HEK293T (cell line): Measurements from ENCODE around the gene CYP39A1.

Experiments
- ARNT ChIP-seq: fragments of 450-650 bp; IDR thresholded peaks from 2 replicates; pipeline ENCODE4 v1.6.1; 2017; ENCODE audit warnings: mild to moderate bottlenecking
- BHLHE40 ChIP-seq: fragments of 450-650 bp; IDR thresholded peaks from 2 replicates; pipeline ENCODE4 v1.6.1; 2016; ENCODE audit warnings: mild to moderate bottlenecking, moderate library complexity, borderline replicate concordance
- ELF4 ChIP-seq: fragments of 450-650 bp; IDR thresholded peaks from 2 replicates; pipeline ENCODE4 v1.6.1; 2017; ENCODE audit warnings: antibody characterized with exemption
- FOXM1 ChIP-seq: fragments of 450-650 bp; IDR thresholded peaks from 2 replicates; pipeline ENCODE4 v1.6.1; 2017; ENCODE audit warnings: mild to moderate bottlenecking, borderline replicate concordance
- HDGF ChIP-seq: fragments of 450-650 bp; IDR thresholded peaks from 2 replicates; pipeline ENCODE4 v1.6.1; 2017; ENCODE audit warnings: antibody characterized with exemption, borderline replicate concordance
- L3MBTL2 ChIP-seq: fragments of 450-650 bp; conservative IDR thresholded peaks from 2 replicates; pipeline ENCODE4 v1.6.1; 2016; ENCODE audit warnings: mild to moderate bottlenecking
- NFRKB ChIP-seq: fragments of 450-650 bp; IDR thresholded peaks from 2 replicates; pipeline ENCODE4 v1.6.1; 2016; ENCODE audit warnings: mild to moderate bottlenecking, moderate library complexity
- SP1 ChIP-seq: fragments of 450-650 bp; IDR thresholded peaks from 2 replicates; pipeline ENCODE4 v1.6.1; 2017
- SUZ12 ChIP-seq: fragments of 450-650 bp; IDR thresholded peaks from 2 replicates; pipeline ENCODE4 v1.6.1; 2016; ENCODE audit warnings: mild to moderate bottlenecking
- TARDBP ChIP-seq: fragments of 450-650 bp; IDR thresholded peaks from 2 replicates; pipeline ENCODE4 v1.6.1; 2016
- ZNF384 ChIP-seq: fragments of 450-650 bp; IDR thresholded peaks from 2 replicates; pipeline ENCODE4 v1.6.1; 2016

- no peak for TF ChIP-seq L3MBTL2
- TF ChIP-seq NFRKB = no peak
- no peak for TF ChIP-seq ZNF384
- no peak for TF ChIP-seq ELF4
- TF ChIP-seq ARNT = no peak
- TF ChIP-seq SUZ12 = no peak
- no peak for TF ChIP-seq HDGF
- TF ChIP-seq BHLHE40 = no peak
- no peak for TF ChIP-seq TARDBP
- no peak for TF ChIP-seq FOXM1
- TF ChIP-seq SP1 = no peak
These were observed 15.5 kb downstream of the CYP39A1 start for GRCh38 chr6:46637145-46637544.
